Measurements from ENCODE around the gene STRIP2. TPM values are rescaled to one million over a fixed set of nuclear protein-coding genes. Genes with fewer than 3 reads are reported as not detected.

STRIP2 gene
- total RNA-seq, 1 experiment from 2014 or later, result 10.8 TPM

GRCh38 chr7:129385598-129385997 lies 48.6 kb upstream of the STRIP2 start:
- no peaks in the 10 kb centered on the region for H3K36me3 ChIP-seq (ENCODE audit: control insufficient read depth in 1 of 2, insufficient read depth in 2 of 2, low read length in 2 of 2)
- H3K4me1 ChIP-seq (ENCODE audit: control insufficient read depth in 1 of 2, insufficient read depth in 2 of 2, low read length in 2 of 2), result no peaks in the 10 kb centered on the region
- ATAC-seq (no peak), DNase-seq (ENCODE audit: low read depth, low spot score) (no peak)
- H3K27ac ChIP-seq (ENCODE audit: low read depth, low read length), result no peak overlapping the region
- H3K9me2 ChIP-seq (ENCODE audit: insufficient read depth), result no peaks in the 10 kb centered on the region
- H2AFZ ChIP-seq (ENCODE audit: low read depth, low read length, poor library complexity, severe bottlenecking), result no peak overlapping the region
- BruUV-seq (replicated peaks), result no TSS peak
- H4K20me1 ChIP-seq (ENCODE audit: insufficient read depth), result no peaks in the 10 kb centered on the region
- H3K9me3 ChIP-seq (ENCODE audit: control insufficient read depth in 1 of 2, insufficient read depth in 1 of 2, low read depth in 1 of 2, low read length in 2 of 2), result no peaks in the 10 kb centered on the region
- intact Hi-C loops (cut with micrococcal nuclease), result no loop called here
- H3K9ac ChIP-seq (ENCODE audit: low read length), result no peak overlapping the region
- RAD21 ChIA-PET (ENCODE audit: low non-redundant PET in 1 of 2, low total read pairs in 2 of 2, uncharacterized antibody in 2 of 2, unreplicated experiment in 2 of 2), result no interaction called here
- CTCF ChIA-PET, result interaction anchor here (1.2 kb wide), 2 partner anchors 9 to 18 kb away, joined by 3 to 5 read pairs; no protein-coding TSS in a partner anchor
- H3K4me3 ChIP-seq (replicated peaks in 1 of 2; ENCODE audit: low read depth in 1 of 2, low read length in 2 of 2), result no peak overlapping the region
- no peak overlapping the region for H3K4me2 ChIP-seq (ENCODE audit: low read length)
- no peaks in the 10 kb centered on the region for H3K79me2 ChIP-seq (ENCODE audit: insufficient read depth, low read length)
- no peaks in the 10 kb centered on the region for H3K27me3 ChIP-seq (ENCODE audit: insufficient read depth, low read length)
- TF ChIP-seq YY1 (IDR thresholded peaks at IDR 0.05; ENCODE audit: extremely low read depth, insufficient replicate concordance, low read depth, low read length) (no peak), ATF3 (IDR thresholded peaks at IDR 0.05) (no peak), EGR1 (IDR thresholded peaks at IDR 0.05; ENCODE audit: low read depth) (no peak), REST (IDR thresholded peaks at IDR 0.05; ENCODE audit: low read depth) (no peak), SP1 (IDR thresholded peaks at IDR 0.05; ENCODE audit: low read depth) (no peak), CEBPB (IDR thresholded peaks at IDR 0.05; ENCODE audit: low read depth) (no peak), ZNF274 (IDR thresholded peaks at IDR 0.05; ENCODE audit: low read depth, low read length) (no peak), EZH2phosphoT487 (IDR thresholded peaks at IDR 0.05; ENCODE audit: borderline replicate concordance) (no peak), RAD21 (IDR thresholded peaks at IDR 0.05; ENCODE audit: low read depth) (no peak), EZH2 (IDR thresholded peaks at IDR 0.05) (no peak), CTCF (IDR thresholded peaks at IDR 0.05 in 2 of 3, conservative IDR thresholded peaks at IDR 0.05 in 1 of 3; ENCODE audit: borderline replicate concordance in 1 of 3, insufficient read depth in 1 of 3, low read depth in 2 of 3, low read length in 2 of 3) (no peak), ELF1 (IDR thresholded peaks at IDR 0.05; ENCODE audit: borderline replicate concordance, low read depth) (no peak), SIN3A (IDR thresholded peaks at IDR 0.05; ENCODE audit: low read depth) (no peak), MAX (IDR thresholded peaks at IDR 0.05) (no peak), POLR2A (IDR thresholded peaks at IDR 0.05; ENCODE audit: borderline replicate concordance, extremely low read depth, insufficient read depth, insufficient read length) (no peak), FOSL1 (IDR thresholded peaks at IDR 0.05; ENCODE audit: low read depth) (no peak), ZBTB33 (IDR thresholded peaks at IDR 0.05; ENCODE audit: extremely low read depth, insufficient replicate concordance, low read length) (no peak), TCF7L2 (IDR thresholded peaks at IDR 0.05; ENCODE audit: borderline replicate concordance, extremely low read depth, insufficient read depth, insufficient read length) (no peak), ZFX (IDR thresholded peaks at IDR 0.05) (no peak)
- POLR2A ChIA-PET, result no interaction called here
